Mesothelial cell of epicardium (in vitro differentiated cells): ENCODE results near the gene CCT6B. TPM values are rescaled to one million over a fixed set of nuclear protein-coding genes. Genes with fewer than 3 reads are reported as not detected.

Experiments
- DNase-seq, 2 experiments: peaks; one replicate each; pipeline ENCODE4 v3.0.0; 2021; ENCODE audit warnings: low spot score in 2 of 2; ENCODE audit not compliant: unreplicated experiment in 2 of 2
- H3K27ac Mint-ChIP-seq: 2 replicates; pipeline ENCODE4 v1.8.0; 2021; ENCODE audit warnings: mixed read lengths
- H3K27me3 Mint-ChIP-seq: 2 replicates; pipeline ENCODE4 v1.8.0; 2021; ENCODE audit warnings: low read depth, mixed read lengths
- H3K36me3 Mint-ChIP-seq: 2 replicates; pipeline ENCODE4 v1.8.0; 2021; ENCODE audit warnings: mixed read lengths
- H3K4me1 Mint-ChIP-seq: 2 replicates; pipeline ENCODE4 v1.8.0; 2021; ENCODE audit warnings: mixed read lengths
- H3K4me3 Mint-ChIP-seq: 2 replicates; pipeline ENCODE4 v1.8.0; 2021; ENCODE audit warnings: mild to moderate bottlenecking, moderate library complexity, mixed read lengths
- H3K9me3 Mint-ChIP-seq: 2 replicates; pipeline ENCODE4 v1.8.0; 2021; ENCODE audit warnings: mixed read lengths
- CTCF ChIP-seq: fragments of 200-600 bp; sonication (generic); IDR thresholded peaks from one replicate; pipeline ENCODE4 v1.5.0; 2021; ENCODE audit warnings: antibody characterized with exemption; ENCODE audit not compliant: unreplicated experiment
- total RNA-seq: library from RNA; stranded (reverse); gene quantifications from 3 replicates; pipeline ENCODE4 v1.2.1, GENCODE V29; 2021

Gene CCT6B
- total RNA-seq, 1 donor from 2014 or later: 3.5 TPM

- no peak for DNase-seq
- no peak overlapping the region for H3K27ac Mint-ChIP-seq
- no peaks in the 10 kb centered on the region for H3K4me1 Mint-ChIP-seq
- H3K27me3 Mint-ChIP-seq: peaks cover 74% of the 10 kb centered on the region
- no peak overlapping the region for H3K4me3 Mint-ChIP-seq
- H3K9me3 Mint-ChIP-seq: peaks cover 8% of the 10 kb centered on the region
- no peak for TF ChIP-seq CTCF
- H3K36me3 Mint-ChIP-seq: no peaks in the 10 kb centered on the region
These were observed 82.1 kb downstream of the CCT6B start for GRCh38 chr17:34879146-34879545.

Other genes starting within 250 kb of the CCT6B start
- gene ZNF830, start 80 bp upstream of the CCT6B start, total RNA-seq: 17.2 to 18.5 TPM (median 17.9 TPM) in 3 replicates
- gene LIG3, start 19.1 kb upstream of the CCT6B start, total RNA-seq: 84.4 to 93.1 TPM (median 92.2 TPM) in 3 replicates
- 15.8 to 19.8 TPM (median 16.7 TPM) in 3 replicates for gene RFFL, start 102.2 kb upstream of the CCT6B start, total RNA-seq
- gene RAD51D, start 158.4 kb upstream of the CCT6B start, total RNA-seq: 12.0 to 17.2 TPM (median 14.8 TPM) in 3 replicates
- gene FNDC8, start 160.2 kb upstream of the CCT6B start, total RNA-seq: not detected in 3 replicates
- 22.4 to 23.8 TPM (median 22.9 TPM) in 3 replicates for gene NLE1, start 180.8 kb upstream of the CCT6B start, total RNA-seq
- not detected in 3 replicates for gene UNC45B, start 186.4 kb upstream of the CCT6B start, total RNA-seq
- not detected in 3 replicates for gene SLC35G3, start 232.9 kb upstream of the CCT6B start, total RNA-seq